Activated CD4-positive, CD25-positive, alpha-beta regulatory T cell (primary cell): ENCODE results near the gene PLD6.

ENCODE experiments used
- DNase-seq, 4 experiments: peaks; one replicate each; lab custom pipeline; 2025; lab: John Stamatoyannopoulos, UW

Gene PLD6

GRCh38 chr17:17227608-17228520 is 21.7 kb upstream of the PLD6 start:
- DNase-seq: no peak

- no peak for DNase-seq
Measured at GRCh38 chr17:17226451-17227265, 20.5 kb upstream of the PLD6 start.

DNA sequence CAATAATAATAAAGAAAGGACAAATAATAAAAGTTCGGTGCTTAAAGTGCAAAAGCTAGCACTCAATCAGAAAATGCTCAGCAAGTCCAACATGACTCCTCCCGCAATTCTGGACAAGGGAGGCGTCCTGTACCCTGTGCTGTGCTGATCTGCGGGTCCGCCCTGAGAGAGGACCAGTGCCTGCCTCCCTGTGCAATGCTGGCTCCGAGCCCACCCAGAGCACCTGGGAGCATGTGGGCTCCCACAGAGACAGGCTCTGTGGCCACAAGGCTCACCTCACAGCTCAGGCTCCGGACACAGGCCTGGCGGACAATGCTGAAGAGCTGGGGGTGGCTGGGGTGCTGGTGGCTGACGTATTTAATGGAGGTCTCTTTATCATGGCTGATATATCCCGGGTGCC is 19.8 kb upstream of the PLD6 start:
- no peak for DNase-seq

- DNase-seq: no peak
Measured at GRCh38 chr17:17224137-17224536, 18.0 kb upstream of the PLD6 start.

DNA sequence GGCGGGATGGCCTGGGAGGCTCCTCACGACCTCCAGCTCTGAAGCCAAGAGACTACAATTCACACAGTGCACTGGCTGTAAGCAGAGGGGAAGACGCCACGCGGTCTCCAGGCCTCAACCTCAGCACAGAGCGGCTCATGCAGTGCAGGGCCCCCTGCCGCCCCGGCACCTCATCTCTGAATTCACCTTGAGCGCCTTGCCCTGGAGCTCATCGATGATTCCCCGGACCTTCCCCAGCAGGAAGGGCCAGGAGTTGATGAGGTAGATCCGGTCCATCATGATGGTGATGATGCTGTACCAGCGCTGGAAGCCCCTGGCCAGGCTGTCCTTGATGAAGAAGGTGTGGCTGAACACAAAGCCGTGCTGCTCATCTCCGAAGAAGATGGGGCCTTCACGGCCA is 17.6 kb upstream of the PLD6 start:
- DNase-seq: no peak

DNA sequence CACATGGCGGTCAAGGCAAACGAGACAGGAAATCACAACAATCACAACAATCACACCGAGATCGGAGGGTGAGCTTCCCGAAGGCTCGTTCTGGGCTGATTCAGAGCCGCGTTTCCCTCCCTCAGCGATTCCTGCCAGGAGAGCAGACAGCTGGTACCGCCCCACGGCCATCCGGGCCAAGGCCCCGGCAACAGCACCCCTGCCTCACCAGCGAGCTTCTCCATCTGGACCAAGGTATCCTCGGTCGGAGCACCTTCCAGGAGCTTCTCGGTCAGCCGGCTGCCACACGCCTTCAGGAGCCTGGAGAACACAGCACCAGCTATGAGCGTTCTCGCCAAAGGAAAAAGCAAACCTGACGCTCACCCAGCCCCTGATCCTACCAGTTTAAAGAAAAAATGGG is 15.2 kb upstream of the PLD6 start:
- DNase-seq: no peak

- no peak for DNase-seq
Measured at GRCh38 chr17:17220529-17220928, 14.4 kb upstream of the PLD6 start.

DNA sequence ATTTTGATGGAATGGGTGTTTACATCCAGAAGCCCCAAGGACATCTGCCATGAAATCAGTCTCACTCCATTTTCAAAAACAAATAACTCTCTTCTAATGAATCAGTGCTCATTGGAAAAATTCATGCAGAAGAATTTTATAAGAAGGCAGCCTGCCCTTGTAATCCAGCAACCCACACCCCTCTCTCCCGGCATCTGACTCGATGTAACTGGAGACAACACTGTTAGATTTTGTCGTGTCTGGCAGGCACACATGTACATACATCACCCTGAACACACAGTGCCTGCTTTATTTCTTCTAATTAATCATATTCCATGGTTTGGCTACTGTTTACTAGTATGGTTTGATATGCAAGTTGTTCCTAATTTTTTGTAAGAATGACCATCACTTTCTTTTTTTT is 11.9 kb upstream of the PLD6 start:
- DNase-seq: no peak

GRCh38 chr17:17216776-17217175 is 10.6 kb upstream of the PLD6 start:
- no peak for DNase-seq

- DNase-seq: no peak
Measured at GRCh38 chr17:17216236-17216635, 10.1 kb upstream of the PLD6 start.

- no peak for DNase-seq
Measured at GRCh38 chr17:17215575-17215974, 9.4 kb upstream of the PLD6 start.

GRCh38 chr17:17214646-17215436 is 8.7 kb upstream of the PLD6 start:
- no peak for DNase-seq

DNA sequence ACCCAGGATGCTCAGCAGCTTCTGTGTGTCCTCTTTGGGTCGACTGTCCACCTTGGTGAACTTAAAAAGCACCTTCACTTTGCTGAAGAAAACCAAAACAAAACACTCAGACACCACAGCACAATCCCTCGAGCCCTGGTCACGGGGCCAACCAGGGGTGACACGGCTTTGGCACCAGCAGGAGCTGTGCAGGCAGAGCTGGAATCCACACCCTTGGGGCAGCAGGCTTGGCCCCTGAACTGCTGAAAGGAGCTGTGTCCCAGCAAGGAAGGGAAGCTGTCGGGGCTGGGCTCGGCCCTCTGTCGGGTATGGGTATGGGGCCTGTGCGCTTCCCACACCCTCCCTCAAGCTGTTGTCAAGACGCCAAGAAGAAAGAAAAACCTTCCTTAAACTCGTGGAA is 7.6 kb upstream of the PLD6 start:
- no peak for DNase-seq

- no peak for DNase-seq
Measured at GRCh38 chr17:17207998-17208397, 1.9 kb upstream of the PLD6 start.

- no peak for DNase-seq
Measured at GRCh38 chr17:17206913-17207335, 791 bp upstream of the PLD6 start.

DNA sequence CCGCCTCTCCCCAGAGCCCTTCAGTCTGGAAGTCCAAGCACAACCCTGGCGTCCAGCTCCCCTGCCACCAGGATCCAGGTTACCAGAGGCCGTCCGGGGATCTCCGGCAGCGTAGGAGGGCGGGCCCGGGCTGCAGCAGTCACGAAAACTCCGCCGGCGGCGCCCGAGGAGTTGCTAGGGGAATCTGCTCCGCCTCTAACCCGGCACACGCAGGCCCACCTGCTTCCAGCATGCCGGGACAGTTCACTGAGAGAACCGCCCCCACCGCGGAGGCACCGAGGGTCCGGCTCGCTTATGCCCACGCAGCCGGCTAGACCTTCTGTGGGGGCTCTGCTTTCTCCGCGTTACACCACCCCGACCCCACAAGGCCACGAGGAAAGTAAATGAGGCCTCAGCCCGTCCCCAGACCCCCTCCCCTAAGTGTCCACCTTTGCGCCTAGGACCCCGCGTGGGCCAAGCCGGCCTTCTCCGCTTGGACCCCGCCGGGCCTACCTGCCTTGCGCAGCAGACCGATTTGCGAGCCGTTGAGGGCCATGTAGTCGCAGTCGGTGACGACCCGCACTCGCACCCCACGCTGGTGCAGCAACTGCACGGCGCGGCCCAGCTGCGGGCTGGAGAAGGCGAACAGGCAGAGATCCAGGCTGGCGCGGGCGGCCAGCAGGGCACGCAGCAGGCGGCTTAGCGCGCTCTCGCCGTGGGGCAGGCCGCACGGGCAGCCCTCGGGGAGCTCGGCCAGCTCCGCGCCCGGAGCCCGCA is 587 bp downstream of the PLD6 start:
- peak; percentile 20 to 51 (median 33) for DNase-seq

- DNase-seq: no peak
Measured at GRCh38 chr17:17204635-17205231, 1.4 kb downstream of the PLD6 start.

- DNase-seq: no peak
Measured at GRCh38 chr17:17204041-17204591, 2.0 kb downstream of the PLD6 start.

DNA sequence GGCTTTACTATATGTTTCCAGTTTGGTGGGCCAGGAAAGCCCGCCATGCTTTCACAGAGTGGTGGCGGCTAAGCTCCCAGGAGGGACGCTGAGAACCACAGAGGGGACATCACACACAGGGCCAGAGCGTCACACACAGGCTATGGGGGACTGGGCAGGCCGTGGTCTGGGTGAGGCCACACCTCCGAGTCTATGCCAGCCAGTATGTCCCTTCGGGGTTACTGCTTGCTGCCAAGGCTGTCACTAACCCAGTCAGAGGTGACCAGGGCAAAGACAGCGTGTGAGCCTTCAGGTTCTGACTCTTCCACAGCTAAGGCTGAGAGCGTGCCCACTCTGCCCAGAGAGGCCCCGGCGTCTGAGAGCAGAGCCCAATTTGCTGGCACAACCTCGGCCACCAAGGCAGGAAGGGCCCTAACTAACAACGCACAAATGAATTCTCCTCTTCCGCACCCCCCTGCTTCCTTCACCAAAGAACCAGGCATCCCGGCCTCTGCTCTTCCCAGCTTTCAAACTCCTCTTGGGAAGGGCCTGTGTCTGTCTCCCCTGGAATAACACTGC is 2.9 kb downstream of the PLD6 start:
- no peak for DNase-seq

DNA sequence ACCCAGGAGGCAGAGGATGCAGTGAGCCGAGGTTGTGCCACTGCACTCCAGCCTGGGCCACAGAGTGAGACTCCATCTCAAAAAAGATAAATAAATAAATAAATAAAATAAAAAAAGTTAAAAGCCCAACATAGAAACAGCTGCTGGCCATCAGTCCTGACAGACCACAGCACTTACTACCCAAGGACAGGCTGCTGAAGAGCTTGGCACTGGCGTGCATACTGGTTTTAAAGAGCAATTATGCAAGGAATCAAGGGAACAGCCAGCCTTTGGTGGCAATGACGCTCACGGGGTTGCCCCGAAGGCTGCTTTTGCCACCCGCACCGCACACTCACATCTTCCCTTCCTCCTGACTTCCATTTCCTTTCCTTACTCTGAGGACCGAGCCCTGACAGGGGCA is 4.2 kb downstream of the PLD6 start:
- no peak for DNase-seq

DNA sequence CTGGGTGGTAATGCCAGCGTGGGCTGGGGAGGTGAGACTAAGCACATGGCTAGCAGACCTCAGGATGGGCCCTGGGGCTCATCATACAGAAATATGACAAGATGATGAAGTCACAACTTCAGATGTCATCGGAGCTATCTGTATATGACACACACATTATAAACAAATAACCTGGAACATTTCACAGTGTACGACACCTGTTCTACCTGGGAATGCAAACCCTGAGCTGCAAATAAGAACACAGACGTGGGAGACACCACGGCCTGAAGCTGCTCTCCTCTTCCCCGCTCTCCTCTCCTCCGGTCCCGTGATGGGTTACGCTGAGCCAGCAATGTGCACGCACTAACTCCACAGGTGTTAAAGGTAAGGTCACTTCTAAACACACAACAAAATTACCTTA is 4.9 kb downstream of the PLD6 start:
- DNase-seq: no peak
